OCI-LY1 (cell line): ENCODE data around the gene MRPL36.

Experiments used
- H2AFZ ChIP-seq: fragments of 200-600 bp; sonication (generic), shearing (Covaris generic); 2 replicates; pipeline ENCODE4 v1.6.0; 2014; ENCODE audit warnings: antibody characterized with exemption, mild to moderate bottlenecking, low read length
- H3F3A ChIP-seq: fragments of 200-600 bp; sonication (generic), shearing (Covaris generic); 2 replicates; pipeline ENCODE4 v1.6.0; 2014; ENCODE audit warnings: mild to moderate bottlenecking, antibody characterized with exemption, low read length, moderate library complexity; ENCODE audit not compliant: insufficient read depth
- H3K27ac ChIP-seq: fragments of 200-600 bp; sonication (generic); 2 replicates; pipeline ENCODE4 v1.5.1; 2014; ENCODE audit warnings: low read length, mixed run types, mild to moderate bottlenecking, low read depth; ENCODE audit not compliant: poor library complexity, severe bottlenecking
- H3K27me3 ChIP-seq: fragments of 200-600 bp; sonication (generic); 2 replicates; pipeline ENCODE4 v1.6.0; 2014; ENCODE audit warnings: antibody characterized with exemption, mild to moderate bottlenecking, low read length, moderate library complexity; ENCODE audit not compliant: insufficient read depth
- H3K36me3 ChIP-seq: fragments of 200-600 bp; sonication (generic); 2 replicates; pipeline ENCODE4 v1.6.1; 2014; ENCODE audit warnings: mild to moderate bottlenecking, antibody characterized with exemption, low read length, moderate library complexity, mixed read lengths; ENCODE audit not compliant: insufficient read depth
- H3K4me1 ChIP-seq: fragments of 200-600 bp; sonication (generic); 2 replicates; pipeline ENCODE4 v1.5.1; 2014; ENCODE audit warnings: mild to moderate bottlenecking, low read length, moderate library complexity; ENCODE audit not compliant: insufficient read depth, severe bottlenecking
- H3K4me2 ChIP-seq: fragments of 200-600 bp; sonication (generic), shearing (Covaris generic); 2 replicates; pipeline ENCODE4 v1.6.1; 2014; ENCODE audit warnings: low read length
- H3K4me3 ChIP-seq: fragments of 200-600 bp; sonication (generic); 2 replicates; pipeline ENCODE4 v1.5.1; 2014; ENCODE audit warnings: low read length, low read depth, mild to moderate bottlenecking, mixed read lengths; ENCODE audit not compliant: poor library complexity, severe bottlenecking
- H3K79me2 ChIP-seq: fragments of 200-600 bp; shearing (Covaris generic); 2 replicates; pipeline ENCODE4 v1.6.1; 2016; ENCODE audit warnings: mixed run types, low read length, mixed read lengths; ENCODE audit not compliant: insufficient read depth
- H3K9ac ChIP-seq: fragments of 200-600 bp; sonication (generic), shearing (Covaris generic); 2 replicates; pipeline ENCODE4 v1.6.1; 2014; ENCODE audit warnings: mild to moderate bottlenecking, low read length, mixed read lengths
- H3K9me2 ChIP-seq: fragments of 200-600 bp; sonication (generic), shearing (Covaris generic); 2 replicates; pipeline ENCODE4 v1.6.1; 2014; ENCODE audit warnings: low read depth, mild to moderate bottlenecking, low read length, mixed read lengths
- H3K9me3 ChIP-seq: fragments of 200-600 bp; shearing (Covaris generic); 2 replicates; pipeline ENCODE4 v1.6.1; 2014; ENCODE audit warnings: low read length, mixed read lengths
- H4K20me1 ChIP-seq: fragments of 200-600 bp; sonication (generic), shearing (Covaris generic); 2 replicates; pipeline ENCODE4 v1.6.0; 2016; ENCODE audit warnings: mild to moderate bottlenecking, low read length; ENCODE audit not compliant: insufficient read depth
- CTCF ChIP-seq: fragments of 200-600 bp; sonication (generic), shearing (Covaris generic); IDR thresholded peaks from 2 replicates; pipeline ENCODE4 v1.5.1; 2017; ENCODE audit warnings: mild to moderate bottlenecking, antibody characterized with exemption, low read length, moderate library complexity, mixed read lengths
- EZH2 ChIP-seq: fragments of 200-600 bp; sonication (generic), shearing (Covaris generic); IDR thresholded peaks from 2 replicates; pipeline ENCODE4 v1.8.0; 2017; ENCODE audit warnings: borderline replicate concordance, mixed run types, mild to moderate bottlenecking, antibody characterized with exemption, low read length, moderate library complexity, mixed read lengths

MRPL36 gene

GRCh38 chr5:1833264-1834021 lies 33.8 kb upstream of the MRPL36 start:
- H3K9ac ChIP-seq: no peak overlapping the region
- no peak overlapping the region for H3K4me2 ChIP-seq
- no peak overlapping the region for H3K4me3 ChIP-seq
- no peaks in the 10 kb centered on the region for H4K20me1 ChIP-seq
- no peak overlapping the region for H3K27ac ChIP-seq
- H3K79me2 ChIP-seq: no peaks in the 10 kb centered on the region
- no peak overlapping the region for H2AFZ ChIP-seq
- no peaks in the 10 kb centered on the region for H3K27me3 ChIP-seq
- H3F3A ChIP-seq: no peaks in the 10 kb centered on the region
- no peaks in the 10 kb centered on the region for H3K9me2 ChIP-seq
- 0 out of 2 replicates have a peak, but pooled peaks cover 3% of the 10 kb centered on the region for H3K36me3 ChIP-seq
- TF ChIP-seq CTCF: no peak
- H3K9me3 ChIP-seq: no peaks in the 10 kb centered on the region
- H3K4me1 ChIP-seq: peaks cover 14% of the 10 kb centered on the region

GRCh38 chr5:1832511-1833250 lies 33.0 kb upstream of the MRPL36 start:
- H3F3A ChIP-seq: no peaks in the 10 kb centered on the region
- H2AFZ ChIP-seq: no peak overlapping the region
- H3K4me1 ChIP-seq: peaks cover 14% of the 10 kb centered on the region
- H3K27ac ChIP-seq: peak overlapping the region; percentile 2
- no peak overlapping the region for H3K4me3 ChIP-seq
- no peaks in the 10 kb centered on the region for H3K9me3 ChIP-seq
- H3K4me2 ChIP-seq: no peak overlapping the region
- H3K9ac ChIP-seq: no peak overlapping the region
- no peaks in the 10 kb centered on the region for H3K27me3 ChIP-seq
- H3K9me2 ChIP-seq: no peaks in the 10 kb centered on the region
- peaks cover 4% of the 10 kb centered on the region; the same call in 1 of the 2 replicates for H3K36me3 ChIP-seq
- no peaks in the 10 kb centered on the region for H4K20me1 ChIP-seq
- TF ChIP-seq CTCF: no peak
- TF ChIP-seq EZH2: no peak
- no peaks in the 10 kb centered on the region for H3K79me2 ChIP-seq

GRCh38 chr5:1831677-1832313 lies 32.2 kb upstream of the MRPL36 start:
- Histone ChIP-seq H3K4me1 (peaks cover 14% of the 10 kb centered on the region), H3K9me2 (no peaks in the 10 kb centered on the region), H3K36me3 (peaks cover 13% of the 10 kb centered on the region), H3K4me2 (no peak overlapping the region), H3K79me2 (no peaks in the 10 kb centered on the region), H3K9me3 (no peaks in the 10 kb centered on the region), H2AFZ (no peak overlapping the region), H3F3A (no peaks in the 10 kb centered on the region), H3K4me3 (no peak overlapping the region), H4K20me1 (no peaks in the 10 kb centered on the region), H3K9ac (no peak overlapping the region), H3K27ac (peak overlapping the region; percentile 2), H3K27me3 (no peaks in the 10 kb centered on the region)
- TF ChIP-seq EZH2 (no peak), CTCF (no peak)
